Measurements from ENCODE around the gene GLI1. TPM values are rescaled to one million over a fixed set of nuclear protein-coding genes. Genes with fewer than 3 reads are reported as not detected.

Gene GLI1
- polyA plus RNA-seq, 3 donors = 0.11 to 0.25 (median 0.18) TPM

DNA sequence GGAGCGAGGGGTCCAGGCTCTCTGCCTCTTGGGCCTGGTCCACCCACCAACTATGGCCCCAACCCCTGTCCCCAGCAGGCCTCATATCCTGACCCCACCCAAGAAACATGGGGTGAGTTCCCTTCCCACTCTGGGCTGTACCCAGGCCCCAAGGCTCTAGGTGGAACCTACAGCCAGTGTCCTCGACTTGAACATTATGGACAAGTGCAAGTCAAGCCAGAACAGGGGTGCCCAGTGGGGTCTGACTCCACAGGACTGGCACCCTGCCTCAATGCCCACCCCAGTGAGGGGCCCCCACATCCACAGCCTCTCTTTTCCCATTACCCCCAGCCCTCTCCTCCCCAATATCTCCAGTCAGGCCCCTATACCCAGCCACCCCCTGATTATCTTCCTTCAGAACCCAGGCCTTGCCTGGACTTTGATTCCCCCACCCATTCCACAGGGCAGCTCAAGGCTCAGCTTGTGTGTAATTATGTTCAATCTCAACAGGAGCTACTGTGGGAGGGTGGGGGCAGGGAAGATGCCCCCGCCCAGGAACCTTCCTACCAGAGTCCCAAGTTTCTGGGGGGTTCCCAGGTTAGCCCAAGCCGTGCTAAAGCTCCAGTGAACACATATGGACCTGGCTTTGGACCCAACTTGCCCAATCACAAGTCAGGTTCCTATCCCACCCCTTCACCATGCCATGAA is 11.5 kb downstream of the GLI1 start:
- whole genome bisulfite sequencing, 3 donors = 87 to 94% (median 94%) methylated on average over 4 of the region's 4 CpGs
- H3K27ac ChIP-seq (ENCODE audit: low read depth, low read length) = no peak overlapping the region

DNA sequence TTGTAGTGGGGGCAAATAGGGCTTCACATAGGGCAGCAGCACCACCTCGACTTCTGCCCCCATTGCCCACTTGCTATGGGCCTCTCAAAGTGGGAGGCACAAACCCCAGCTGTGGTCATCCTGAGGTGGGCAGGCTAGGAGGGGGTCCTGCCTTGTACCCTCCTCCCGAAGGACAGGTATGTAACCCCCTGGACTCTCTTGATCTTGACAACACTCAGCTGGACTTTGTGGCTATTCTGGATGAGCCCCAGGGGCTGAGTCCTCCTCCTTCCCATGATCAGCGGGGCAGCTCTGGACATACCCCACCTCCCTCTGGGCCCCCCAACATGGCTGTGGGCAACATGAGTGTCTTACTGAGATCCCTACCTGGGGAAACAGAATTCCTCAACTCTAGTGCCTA is 12.1 kb downstream of the GLI1 start:
- no peak overlapping the region for H3K27ac ChIP-seq (ENCODE audit: low read depth, low read length)
- WGBS, 3 donors = 86 to 94% (median 88%) methylated on average over 3 of the region's 3 CpGs

DNA sequence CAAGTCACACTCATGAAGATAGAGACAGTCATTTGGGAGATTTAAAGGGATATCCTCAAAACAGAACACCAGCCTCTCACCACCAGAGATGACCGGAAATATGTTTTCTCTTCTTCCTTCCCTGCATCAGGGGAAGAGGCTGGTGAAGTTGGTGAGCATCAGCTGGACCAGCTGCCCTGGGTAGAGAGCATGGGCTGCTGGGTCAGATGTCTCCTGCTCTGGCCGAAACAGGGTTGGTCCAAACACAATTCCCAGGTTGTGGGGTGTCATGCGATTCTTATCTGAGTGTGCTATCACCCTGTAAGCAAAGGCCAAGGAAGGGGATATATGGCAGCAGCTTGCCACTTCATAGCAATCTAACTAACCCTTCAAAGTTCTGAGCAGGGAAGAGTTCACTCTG is 12.8 kb downstream of the GLI1 start:
- no peak overlapping the region for H3K27ac ChIP-seq (ENCODE audit: low read depth, low read length)

DNA sequence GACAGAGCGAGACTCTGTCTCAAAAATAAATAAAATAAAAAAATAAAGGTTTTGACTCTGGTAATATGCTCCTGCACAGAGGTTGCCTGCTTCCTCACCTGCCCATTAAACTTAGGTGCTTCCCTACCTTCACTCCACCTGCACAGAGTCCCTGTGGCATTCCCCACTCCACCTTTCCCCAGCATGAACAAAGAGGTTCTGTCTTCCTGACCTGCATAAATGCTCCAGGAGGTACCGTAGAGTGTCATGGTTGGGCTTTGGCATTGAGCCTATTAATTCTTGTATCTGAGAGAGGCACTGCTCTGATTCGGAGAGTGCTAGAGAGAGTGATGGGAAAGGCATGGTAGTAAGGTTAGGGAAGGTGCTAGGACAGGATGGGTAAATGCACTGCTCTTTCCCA is 13.8 kb downstream of the GLI1 start:
- no peak overlapping the region for H3K27ac ChIP-seq (ENCODE audit: low read depth, low read length)
- 38 to 67% (median 54%) methylated on average over 3 of the region's 3 CpGs for WGBS, 3 donors

More for the DNA sequence above, 12.8 kb downstream of the GLI1 start:
- 77 to 91% (median 89%) methylated on average over 3 of the region's 3 CpGs for WGBS, 3 donors

DNA sequence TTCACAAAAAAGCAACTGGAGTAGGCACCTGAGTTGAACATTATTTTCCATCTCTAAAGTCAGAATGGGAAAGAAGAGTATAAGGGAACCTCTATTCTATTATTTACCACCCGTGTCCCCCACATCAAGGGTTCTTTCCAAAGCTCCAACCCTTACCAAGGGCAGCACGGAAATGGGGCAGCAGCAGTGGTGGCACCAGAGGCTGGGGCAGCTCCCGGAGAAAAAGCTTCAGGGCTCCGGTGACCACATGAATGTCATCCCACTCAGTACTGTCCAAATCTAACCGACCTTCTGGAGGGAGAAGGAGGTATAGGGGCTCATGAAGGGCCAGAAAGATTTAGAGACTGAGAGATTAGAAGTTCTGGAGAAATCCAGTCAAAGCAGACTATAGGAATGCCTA is 14.3 kb downstream of the GLI1 start:
- 92 to 95% (median 93%) methylated on average over 5 of the region's 5 CpGs for WGBS, 3 donors
- H3K27ac ChIP-seq (ENCODE audit: low read depth, low read length) = no peak overlapping the region

DNA sequence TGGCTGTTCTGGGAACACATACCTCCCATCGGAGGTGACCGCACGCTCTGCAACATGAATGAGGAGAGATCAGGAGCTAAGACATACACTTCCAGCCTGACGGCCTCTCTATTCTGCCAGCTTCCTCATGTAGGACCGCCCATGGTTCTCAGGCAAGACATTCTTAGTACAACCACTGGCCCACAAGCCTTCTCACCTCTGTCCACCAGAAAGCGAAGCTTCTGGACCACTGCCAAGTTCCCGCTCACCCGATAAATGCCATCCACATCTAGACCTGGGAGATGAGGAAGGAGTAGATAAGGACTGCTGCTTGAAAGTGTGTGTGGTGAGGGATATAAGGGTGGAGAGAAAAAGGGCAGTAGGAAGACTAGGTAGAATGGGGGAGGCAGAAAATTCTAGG is 14.8 kb downstream of the GLI1 start:
- no peak overlapping the region for H3K27ac ChIP-seq (ENCODE audit: low read depth, low read length)
- WGBS, 3 donors = 75 to 81% (median 78%) methylated on average over 8 of the region's 8 CpGs

DNA sequence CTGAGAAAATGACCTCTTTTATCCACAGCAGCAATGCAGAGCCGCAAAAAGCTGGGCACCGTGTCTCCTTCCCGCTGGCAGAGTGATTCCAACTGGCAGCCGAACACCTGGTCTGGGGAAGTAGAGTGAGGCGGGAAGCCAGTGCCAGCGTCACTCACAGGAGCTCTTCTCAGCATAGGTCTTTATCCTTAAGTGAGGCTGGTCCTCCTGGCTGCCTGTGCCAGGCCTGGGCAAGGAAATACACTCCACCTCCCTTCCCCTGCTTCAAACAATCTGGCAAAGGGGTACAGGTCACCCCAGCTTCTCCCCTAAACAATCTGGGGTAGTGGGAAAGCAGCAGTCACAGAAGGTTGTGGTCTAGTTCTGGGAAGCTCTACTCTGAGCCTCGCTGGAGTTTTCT is 15.3 kb downstream of the GLI1 start:
- 62 to 83% (median 80%) methylated on average over 7 of the region's 7 CpGs for WGBS, 3 donors

DNA sequence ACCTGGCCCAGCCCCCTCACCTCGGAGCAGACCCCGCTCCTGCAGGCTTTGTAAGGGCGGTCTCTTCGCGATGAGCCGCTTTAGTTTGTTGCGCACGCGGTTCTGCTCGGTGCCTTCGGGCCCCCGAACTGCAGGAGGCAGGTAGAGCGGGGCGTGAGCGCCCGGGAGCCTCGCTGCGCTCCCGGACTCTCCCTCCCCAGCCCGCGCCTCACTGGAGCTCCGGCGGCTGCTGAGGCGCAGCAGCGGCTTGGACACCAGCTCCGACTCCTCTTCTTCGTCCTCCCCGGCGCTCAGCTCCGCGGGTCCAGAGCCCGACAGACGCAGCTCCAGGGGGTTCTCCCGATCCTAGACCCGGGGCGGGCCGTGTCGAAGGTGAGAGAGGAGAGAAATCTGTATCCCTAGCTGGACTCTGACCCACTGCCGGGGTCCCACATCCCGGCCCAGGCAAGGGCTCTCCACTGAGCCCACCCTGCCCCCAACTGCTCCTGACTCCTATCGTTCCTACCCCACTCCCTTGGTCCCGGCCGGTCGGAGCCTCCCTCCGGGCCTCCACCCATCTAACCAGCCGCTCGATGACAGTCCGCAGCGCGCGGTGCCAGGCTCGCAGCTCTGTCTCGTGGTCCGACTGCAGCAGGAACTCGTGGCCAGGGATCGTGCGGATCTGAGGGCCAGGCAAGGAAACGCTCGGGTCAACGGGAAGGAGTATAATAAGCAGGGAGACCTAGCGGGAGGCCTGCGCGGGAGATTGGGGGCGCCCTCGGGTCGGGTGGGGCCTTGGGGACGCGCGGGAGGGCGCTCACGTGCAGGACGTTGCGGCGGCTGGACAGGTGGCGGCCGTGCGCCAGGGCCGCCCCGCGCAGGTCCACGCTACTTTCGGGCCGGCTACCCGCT is 15.9 kb downstream of the GLI1 start:
- no peak overlapping the region for H3K27ac ChIP-seq (ENCODE audit: low read depth, low read length)
- 11 to 25% (median 22%) methylated on average over 67 to 84 of the region's 84 CpGs for WGBS, 3 donors

More for the DNA sequence above, 15.3 kb downstream of the GLI1 start:
- H3K27ac ChIP-seq (ENCODE audit: low read depth, low read length) = no peak overlapping the region

DNA sequence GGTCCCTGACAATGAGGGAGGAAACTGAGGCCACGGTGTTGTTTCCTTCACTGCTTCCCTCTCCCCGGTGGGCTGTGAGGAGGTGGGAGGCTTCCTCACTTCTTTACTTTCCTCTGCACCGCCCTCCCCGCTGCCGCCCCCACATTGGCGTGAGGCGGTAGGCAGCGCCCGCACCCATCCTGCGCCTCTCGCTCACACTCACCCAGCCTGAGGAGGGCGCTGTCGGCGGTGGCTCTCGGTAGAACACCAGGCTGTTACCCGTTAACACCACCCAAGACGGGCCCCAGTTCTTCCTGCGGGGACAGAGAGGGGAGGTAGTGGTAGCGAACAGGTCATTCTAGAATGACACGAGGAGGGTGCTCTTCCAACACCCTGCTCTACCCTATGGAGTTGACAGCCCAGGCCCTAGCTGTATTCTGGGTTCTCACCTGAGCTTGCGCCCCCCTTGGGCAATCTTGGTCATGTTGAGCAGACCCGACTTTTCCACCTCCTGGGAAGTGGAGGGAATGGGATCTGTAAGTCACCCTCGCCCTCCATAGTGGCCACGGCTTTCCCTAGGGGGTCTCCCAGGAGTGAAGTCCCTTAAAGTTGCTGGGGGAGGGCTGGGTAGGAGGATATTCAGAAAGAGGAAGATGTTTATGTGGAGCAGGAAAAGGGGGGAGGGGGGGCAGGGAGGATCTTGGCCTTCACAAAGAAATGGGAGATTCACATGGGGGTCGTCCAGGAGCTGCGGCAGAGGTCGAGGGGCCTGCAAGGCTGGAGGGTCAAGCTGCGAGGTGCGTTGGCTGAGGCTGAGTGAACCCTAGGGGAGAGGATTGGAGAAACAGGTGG is 16.8 kb downstream of the GLI1 start:
- WGBS, 3 donors = 13 to 19% (median 17%) methylated on average over 27 to 29 of the region's 29 CpGs
- H3K27ac ChIP-seq (ENCODE audit: low read depth, low read length) = no peak overlapping the region

DNA sequence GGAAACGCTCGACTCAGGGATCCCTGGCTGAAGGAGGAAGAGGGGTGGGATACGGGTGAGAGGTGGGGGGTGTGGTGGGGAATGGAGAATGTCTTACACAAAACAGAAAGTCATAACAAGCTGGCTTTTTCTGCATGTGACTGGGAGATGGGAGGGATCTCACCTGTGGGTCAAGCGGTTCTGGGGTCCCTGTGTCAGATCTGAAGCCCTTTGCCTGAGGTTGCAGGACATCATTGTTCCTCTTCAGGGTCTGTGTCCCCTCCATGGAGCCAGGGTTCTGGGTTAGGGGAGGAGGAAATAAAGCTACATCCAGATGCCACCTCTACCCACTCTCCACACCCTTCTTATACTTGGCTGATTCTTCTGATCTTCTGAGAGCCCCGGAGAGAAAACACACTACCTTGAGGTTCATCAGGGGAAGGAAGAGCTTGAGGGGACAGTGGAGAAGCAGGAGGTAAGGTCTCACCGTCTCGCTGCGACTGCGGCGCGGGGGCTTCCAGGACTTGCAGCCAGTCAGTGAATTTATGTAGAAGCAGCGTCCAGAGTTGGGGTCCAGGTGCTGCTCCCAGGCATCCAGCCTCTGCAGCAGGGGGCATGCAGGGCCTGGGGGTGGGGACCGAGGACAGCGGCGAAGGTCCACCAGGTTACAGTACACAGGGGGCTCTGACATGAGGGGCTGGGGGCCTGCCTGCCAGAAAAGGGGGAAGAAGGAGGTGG is 17.6 kb downstream of the GLI1 start:
- H3K27ac ChIP-seq (ENCODE audit: low read depth, low read length) = peak overlapping the region; percentile 65
- 43 to 80% (median 68%) methylated on average over 15 of the region's 15 CpGs for WGBS, 3 donors

DNA sequence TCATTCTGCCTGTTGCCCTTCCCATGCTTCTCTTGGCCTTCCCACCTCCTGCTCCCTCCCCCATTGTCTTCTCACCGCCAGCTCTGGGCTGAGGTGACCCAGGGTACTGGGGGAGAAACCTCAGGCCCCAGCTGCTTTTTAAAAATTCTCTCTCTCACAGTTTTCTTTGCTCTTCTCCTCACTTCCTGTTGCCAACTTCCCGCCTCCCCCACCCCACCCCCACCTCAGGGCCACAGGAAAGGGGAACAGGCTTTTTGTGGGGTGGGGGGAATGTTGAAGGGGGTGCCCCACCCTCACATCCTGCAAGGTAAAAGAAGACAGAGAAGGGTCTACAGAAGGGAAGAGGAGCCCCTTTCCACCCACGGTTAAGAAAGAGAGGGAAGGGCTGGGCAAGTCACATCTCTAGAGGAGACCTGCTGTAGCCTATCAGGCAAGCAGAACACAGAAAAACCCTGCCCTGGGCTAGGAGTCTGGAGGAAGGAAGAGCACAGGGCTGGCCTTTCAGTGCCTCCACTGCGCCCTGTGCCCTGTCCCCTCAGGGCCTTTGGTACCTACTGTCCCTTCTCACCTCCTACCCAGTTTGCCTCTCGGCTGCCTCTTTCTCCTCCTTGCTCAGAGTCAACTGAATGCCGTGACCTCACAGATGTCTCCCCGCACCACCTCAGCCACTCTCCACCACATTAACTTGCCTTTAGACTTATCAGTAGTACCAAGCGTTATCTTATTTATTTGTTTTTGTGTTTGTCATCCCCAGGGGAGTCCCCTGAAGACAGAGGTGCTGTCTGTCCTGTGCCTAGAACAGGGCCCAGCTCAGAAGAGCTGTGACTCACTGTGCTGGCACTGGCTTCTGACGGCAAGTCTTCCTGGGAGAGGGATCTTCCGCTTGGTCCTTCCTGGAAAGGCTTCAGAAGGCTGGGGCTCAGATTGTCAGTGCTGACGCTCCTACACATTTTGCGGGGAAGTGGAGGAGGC is 18.4 kb downstream of the GLI1 start:
- peak overlapping the region; percentile 65 for H3K27ac ChIP-seq (ENCODE audit: low read depth, low read length)
- WGBS, 3 donors = 41 to 73% (median 45%) methylated on average over 10 to 12 of the region's 12 CpGs

DNA sequence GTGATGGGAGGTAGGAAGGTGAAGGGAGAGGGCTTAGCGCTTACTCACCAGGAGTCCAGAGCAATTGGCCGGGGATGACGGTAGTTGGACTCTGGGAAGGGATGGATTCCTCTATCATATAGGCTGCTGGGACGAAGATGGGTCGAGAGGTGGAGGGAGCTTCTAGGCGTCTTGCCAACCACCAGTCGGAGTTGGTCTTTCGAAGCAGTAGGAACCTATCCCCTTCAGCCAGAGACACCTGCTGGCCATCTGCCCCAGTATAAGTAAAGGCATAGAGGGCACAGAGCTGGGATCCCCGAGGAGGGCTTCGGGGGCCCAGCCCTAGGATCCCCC is 19.4 kb downstream of the GLI1 start:
- peak overlapping the region; percentile 19 for H3K27ac ChIP-seq (ENCODE audit: low read depth, low read length)
- WGBS, 3 donors = 78 to 81% (median 79%) methylated on average over 10 of the region's 10 CpGs

DNA sequence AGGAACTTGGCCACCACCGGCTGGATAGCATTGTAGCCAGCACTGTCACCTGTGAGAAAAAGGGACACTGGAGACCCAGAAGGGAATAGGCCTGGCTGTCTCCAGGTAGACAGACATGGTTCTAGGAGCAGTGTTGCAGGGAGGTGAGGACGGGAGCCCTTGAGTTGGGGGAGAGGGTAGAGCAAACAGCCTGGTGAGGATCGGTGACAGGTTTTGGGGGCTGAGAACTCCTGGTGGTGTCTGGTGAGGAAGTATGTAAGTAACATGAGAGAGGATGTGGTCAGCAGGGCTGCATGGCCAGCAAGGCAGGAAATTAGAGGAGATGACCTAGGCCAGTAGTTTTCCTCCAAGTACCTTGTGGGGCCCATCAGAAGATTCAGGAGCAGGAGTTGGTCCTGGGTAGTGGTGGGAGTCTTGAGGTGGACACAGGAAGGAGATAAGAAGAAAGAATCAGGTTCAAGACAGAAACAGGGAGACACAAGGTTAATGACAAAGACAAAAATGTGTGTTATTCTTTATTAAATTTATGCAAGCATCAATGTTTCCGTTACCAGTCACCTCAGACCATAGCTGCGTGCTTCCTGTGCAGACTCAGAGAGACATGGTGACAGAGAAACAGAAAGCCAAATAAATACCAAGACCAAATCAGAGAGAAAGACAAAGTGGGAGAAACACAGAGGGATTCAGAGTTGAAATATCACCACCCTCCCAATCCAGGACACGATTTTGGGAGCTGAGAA is 20.0 kb downstream of the GLI1 start, which contains the start of gene ARHGAP9:
ARHGAP9 (minus strand) TSS at position 491 of the 740 bp plus-strand sequence; CDS start at position 31, 460 bp downstream.
- WGBS, 3 donors = 49 to 70% (median 61%) methylated on average over 6 of the region's 6 CpGs
- peak within 1 kb of the TSS; percentile 19 for H3K27ac ChIP-seq (ENCODE audit: low read depth, low read length)

DNA sequence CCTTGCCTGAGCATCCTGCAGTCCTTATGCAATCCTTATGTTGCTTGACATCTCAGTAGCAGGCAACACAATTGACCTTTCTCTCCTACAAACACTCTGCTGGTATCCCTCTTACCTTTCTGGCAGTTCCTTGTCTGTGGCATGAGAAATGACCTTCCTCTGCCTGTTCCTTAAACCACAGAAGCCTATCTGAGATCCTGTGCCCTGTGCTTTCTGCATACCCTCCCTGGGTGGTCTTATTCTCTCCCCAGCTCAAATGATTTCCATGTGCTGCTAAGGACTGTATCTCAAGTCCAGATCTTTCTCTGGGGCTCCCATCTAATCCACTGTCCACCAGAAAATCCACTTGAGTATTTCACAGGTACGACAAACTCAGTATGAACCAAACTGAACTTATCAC is 22.1 kb downstream of the GLI1 start:
- H3K27ac ChIP-seq (ENCODE audit: low read depth, low read length) = no peak overlapping the region
- 61 to 86% (median 74%) methylated on average over 1 of the region's 1 CpG for WGBS, 3 donors

DNA sequence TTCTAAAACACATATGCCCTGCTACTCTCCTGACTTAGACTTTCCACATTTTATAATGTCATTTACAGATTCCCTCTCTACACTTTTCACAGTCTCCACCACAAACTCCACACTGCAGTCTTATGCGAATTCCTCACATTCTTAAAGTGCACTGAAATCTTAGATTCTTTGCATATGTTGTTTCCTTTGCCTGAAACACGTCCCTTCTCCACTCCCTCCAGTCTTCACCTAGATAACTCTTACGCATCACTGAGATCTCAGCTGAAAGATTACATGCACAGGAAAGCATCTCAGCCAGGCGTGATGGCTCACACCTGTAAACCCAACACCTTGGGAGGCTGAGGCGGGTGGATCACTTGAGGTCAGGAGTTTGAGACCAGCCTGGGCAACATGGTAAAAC is 23.9 kb downstream of the GLI1 start:
- H3K27ac ChIP-seq (ENCODE audit: low read depth, low read length) = no peak overlapping the region
- 51 to 64% (median 56%) methylated on average over 5 of the region's 5 CpGs for WGBS, 3 donors

DNA sequence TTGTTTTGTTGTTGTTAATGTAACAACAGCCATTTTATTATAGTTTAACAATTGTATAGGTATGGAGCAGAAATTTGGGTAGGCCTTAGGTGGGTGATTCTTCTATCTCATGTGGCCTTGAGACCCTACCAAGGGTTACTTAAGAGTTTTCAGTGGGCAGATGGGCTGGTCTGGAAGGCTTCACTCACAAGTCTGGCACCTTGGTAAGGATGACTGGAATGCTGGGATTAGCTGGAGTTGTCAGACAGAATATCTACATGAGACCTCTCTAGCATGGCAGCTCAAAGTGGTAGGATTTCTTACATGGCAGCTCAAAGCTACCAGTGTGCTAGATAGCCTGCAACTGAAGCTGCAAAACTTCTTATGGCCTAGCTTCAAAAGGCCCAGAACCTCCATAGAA is 26.1 kb downstream of the GLI1 start:
- H3K27ac ChIP-seq (ENCODE audit: low read depth, low read length) = no peak overlapping the region

Data from adipose tissue (tissue), 3 donors.